ENCODE results near the gene FGD5. TPM values are rescaled to one million over a fixed set of nuclear protein-coding genes. Genes with fewer than 3 reads are reported as not detected.

The FGD5 gene
- polyA plus RNA-seq, 1 donor from 2014 or later = not detected

DNA sequence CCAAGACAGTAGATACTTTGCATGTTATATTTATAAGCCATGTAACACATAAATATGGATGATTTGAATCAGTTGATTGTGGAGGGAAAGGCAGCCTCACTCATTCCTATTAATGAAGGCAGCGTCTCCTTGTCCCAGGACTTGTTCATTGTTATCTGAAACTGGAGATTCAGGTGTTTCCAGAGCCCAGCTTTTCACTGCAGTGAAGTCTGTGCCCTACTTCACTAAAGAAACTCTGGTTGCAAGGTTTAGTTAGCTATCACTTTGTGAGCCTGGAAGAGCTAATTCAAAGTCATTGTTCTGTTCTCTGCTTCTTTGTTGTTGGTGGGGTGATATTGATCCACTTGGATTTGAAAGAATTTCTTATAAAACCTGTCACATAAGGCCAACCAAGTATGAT, 138.4 kb downstream of the FGD5 start:
- H3K36me3 Mint-ChIP-seq = peaks cover 4% of the 10 kb centered on the region
- peak overlapping the region in 1 of 4 donors; percentile 15 for H3K4me3 Mint-ChIP-seq

GRCh38 chr3:14957925-14958324, 139.2 kb downstream of the FGD5 start:
- peaks cover 31 to 49% (median 39%) of the 10 kb centered on the region in 3 donors for H3K4me1 Mint-ChIP-seq
- peak overlapping the region in 2 of 3 donors; percentile 78 to 79 for H3K27ac Mint-ChIP-seq
- peaks cover 3% of the 10 kb centered on the region for H3K36me3 Mint-ChIP-seq
- no peaks in the 10 kb centered on the region for H3K27me3 Mint-ChIP-seq
- no peaks in the 10 kb centered on the region for H3K9me3 Mint-ChIP-seq
- H3K4me3 Mint-ChIP-seq = peak overlapping the region; percentile 0 to 82 (median 40)

More for the DNA sequence above, 138.4 kb downstream of the FGD5 start:
- Mint-ChIP-seq H3K9me3 (no peaks in the 10 kb centered on the region), H3K27me3 (no peaks in the 10 kb centered on the region), H3K27ac (peak overlapping the region in 2 of 3 donors; percentile 67 to 79), H3K4me1 (peaks cover 34 to 54% (median 36%) of the 10 kb centered on the region in 3 donors)

GRCh38 chr3:14959359-14959943, 140.7 kb downstream of the FGD5 start:
- peak overlapping the region; percentile 55 to 88 (median 88) for H3K27ac Mint-ChIP-seq
- peak overlapping the region; percentile 42 to 93 (median 85) for H3K4me3 Mint-ChIP-seq
- H3K36me3 Mint-ChIP-seq = peaks cover 3% of the 10 kb centered on the region
- H3K27me3 Mint-ChIP-seq = no peaks in the 10 kb centered on the region
- no peaks in the 10 kb centered on the region for H3K9me3 Mint-ChIP-seq
- peaks cover 30 to 43% (median 40%) of the 10 kb centered on the region in 3 donors for H3K4me1 Mint-ChIP-seq

DNA sequence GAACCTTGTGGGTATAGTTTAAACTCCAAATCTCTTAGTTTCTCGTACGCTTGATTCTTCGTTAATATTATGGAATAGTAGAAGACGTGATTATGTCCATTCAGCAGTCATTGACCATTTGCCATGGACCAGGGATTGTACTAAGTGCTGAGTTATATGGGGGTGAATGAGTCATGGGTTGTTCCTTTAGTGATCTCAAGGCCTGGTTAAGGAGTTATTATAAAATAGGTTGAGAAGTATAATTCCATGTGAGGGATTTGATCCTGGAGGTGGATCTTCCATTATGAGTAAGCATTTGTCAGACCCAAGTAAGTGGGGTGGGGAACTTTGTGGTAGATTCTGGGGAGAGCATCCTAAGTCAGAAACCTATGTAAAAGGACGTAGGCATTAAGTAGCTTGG, 144.0 kb downstream of the FGD5 start:
- no peaks in the 10 kb centered on the region for H3K9me3 Mint-ChIP-seq
- peaks cover 15 to 20% (median 18%) of the 10 kb centered on the region in 3 donors for H3K4me1 Mint-ChIP-seq
- H3K4me3 Mint-ChIP-seq = no peak overlapping the region
- H3K36me3 Mint-ChIP-seq = peaks cover 11% of the 10 kb centered on the region
- no peak overlapping the region for H3K27ac Mint-ChIP-seq
- no peaks in the 10 kb centered on the region for H3K27me3 Mint-ChIP-seq

GRCh38 chr3:14967285-14967684, 148.5 kb downstream of the FGD5 start:
- Mint-ChIP-seq H3K4me3 (no peak overlapping the region), H3K4me1 (peaks cover 3 to 13% (median 3%) of the 10 kb centered on the region in 3 donors), H3K36me3 (peaks cover 10% of the 10 kb centered on the region), H3K27ac (no peak overlapping the region), H3K27me3 (no peaks in the 10 kb centered on the region), H3K9me3 (no peaks in the 10 kb centered on the region)

DNA sequence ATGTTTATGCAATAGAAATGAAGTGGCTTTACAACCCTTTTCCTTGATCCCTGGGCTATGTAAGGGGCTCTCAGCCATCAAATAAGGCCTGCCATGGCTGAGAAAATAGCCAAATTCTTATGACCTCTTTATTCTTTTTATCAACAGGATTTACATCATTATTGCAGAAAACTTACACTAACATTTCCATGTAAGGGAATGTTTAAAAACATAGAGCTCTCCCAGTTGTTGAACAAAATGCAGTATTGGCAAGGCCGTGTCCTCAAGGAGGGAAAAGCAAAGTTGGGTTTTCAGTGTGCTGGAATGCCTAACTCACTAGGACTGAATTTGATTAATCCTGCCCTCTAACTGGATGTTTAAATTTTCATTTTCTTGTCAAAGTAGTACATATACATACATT, 150.9 kb downstream of the FGD5 start:
- no peaks in the 10 kb centered on the region for H3K9me3 Mint-ChIP-seq
- H3K4me3 Mint-ChIP-seq = no peak overlapping the region
- H3K36me3 Mint-ChIP-seq = peaks cover 23% of the 10 kb centered on the region
- no peaks in the 10 kb centered on the region for H3K27me3 Mint-ChIP-seq
- peaks cover 6 to 15% (median 7%) of the 10 kb centered on the region in 3 donors for H3K4me1 Mint-ChIP-seq
- H3K27ac Mint-ChIP-seq = no peak overlapping the region

DNA sequence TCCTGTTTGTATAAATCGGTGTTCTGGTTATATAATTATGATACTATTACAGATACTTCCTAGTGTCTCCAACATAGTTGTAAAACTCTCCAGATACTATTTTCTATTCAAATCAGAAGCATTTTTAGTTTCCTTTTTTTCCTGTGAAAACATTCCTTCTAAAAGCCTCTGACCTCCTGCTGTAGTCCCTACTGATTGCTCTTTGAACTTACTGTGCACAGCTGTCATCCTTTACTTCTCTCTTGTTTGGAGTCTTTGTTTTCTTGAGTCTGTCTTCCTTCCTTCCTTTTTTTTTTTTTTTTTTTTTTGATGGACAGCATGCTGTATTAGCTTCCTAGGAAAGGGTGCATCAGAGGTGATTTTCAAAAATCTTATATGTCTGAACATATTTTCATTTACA, 157.6 kb downstream of the FGD5 start:
- Mint-ChIP-seq H3K9me3 (no peaks in the 10 kb centered on the region), H3K27ac (peak overlapping the region in 2 of 3 donors; percentile 8 to 74), H3K4me1 (peaks cover 29 to 37% (median 35%) of the 10 kb centered on the region in 3 donors), H3K36me3 (peaks cover 20% of the 10 kb centered on the region), H3K27me3 (no peaks in the 10 kb centered on the region), H3K4me3 (peak overlapping the region in 1 of 4 donors; percentile 12)

GRCh38 chr3:14980689-14981088, 161.9 kb downstream of the FGD5 start:
- H3K36me3 Mint-ChIP-seq = peaks cover 3% of the 10 kb centered on the region
- H3K9me3 Mint-ChIP-seq = no peaks in the 10 kb centered on the region
- H3K4me1 Mint-ChIP-seq = peaks cover 21 to 26% (median 24%) of the 10 kb centered on the region in 3 donors
- H3K27ac Mint-ChIP-seq = peak overlapping the region; percentile 30 to 83 (median 71)
- H3K4me3 Mint-ChIP-seq = no peak overlapping the region
- H3K27me3 Mint-ChIP-seq = no peaks in the 10 kb centered on the region

Other genes with a start within 250 kb of the FGD5 start
- 38.8 TPM for gene CCDC174, start 167.2 kb upstream of the FGD5 start, polyA plus RNA-seq
- gene C3orf20, start 143.8 kb upstream of the FGD5 start, polyA plus RNA-seq = not detected
- 11.5 TPM for gene NR2C2, start 128.6 kb downstream of the FGD5 start, polyA plus RNA-seq
- 29.2 TPM for gene MRPS25, start 246.4 kb downstream of the FGD5 start, polyA plus RNA-seq